Measurements from ENCODE around the gene COL25A1.
"Not testable (repeated sequence)": the region's sequence is repeated elsewhere in the genome, so short reads cannot be mapped to it uniquely, and the experiment has no call there.

The COL25A1 gene

DNA sequence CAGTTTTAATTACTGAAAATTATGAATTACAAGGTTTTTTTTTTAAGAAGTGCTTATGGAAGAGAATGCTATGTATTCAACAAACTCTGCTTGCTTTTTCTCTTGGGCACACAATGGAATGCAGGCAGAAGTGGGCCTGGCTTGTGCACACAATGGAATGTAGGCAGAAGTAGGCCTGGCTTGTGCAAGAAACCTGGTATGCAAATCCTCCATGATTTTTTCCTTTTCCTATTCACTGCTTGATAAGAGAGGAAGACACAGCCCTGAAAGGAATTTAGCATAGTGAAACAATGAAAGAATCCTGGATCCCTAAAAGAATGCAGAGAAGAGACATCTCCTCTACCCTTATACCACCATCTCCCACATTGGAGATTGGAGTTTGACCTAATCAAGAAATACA, 138.4 kb downstream of the COL25A1 start:
- no peak for DNase-seq

- no peak for DNase-seq
Measured at GRCh38 chr4:109163493-109163892, 139.0 kb downstream of the COL25A1 start.

GRCh38 chr4:109162759-109163158, 139.7 kb downstream of the COL25A1 start:
- no peak for DNase-seq

DNA sequence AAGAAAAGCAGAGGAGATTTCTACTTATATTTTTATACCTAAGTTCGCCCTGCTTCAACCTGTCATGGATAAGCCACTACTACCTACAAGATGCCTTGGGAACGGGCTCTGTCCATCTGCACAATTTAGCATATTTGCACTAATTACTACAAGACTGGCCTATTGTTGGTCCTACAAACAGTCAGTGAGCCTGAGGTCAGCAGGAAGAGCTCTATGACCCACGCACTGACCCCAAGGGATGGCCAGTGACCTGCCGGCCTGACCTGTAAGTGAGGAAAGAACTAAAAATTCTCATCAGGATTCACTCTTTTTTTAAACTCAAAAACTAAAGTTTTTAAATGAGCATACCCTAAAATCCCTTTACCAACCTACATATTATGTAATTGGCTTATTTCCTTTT, 142.0 kb downstream of the COL25A1 start:
- no peak for DNase-seq

- DNase-seq = no peak
Measured at GRCh38 chr4:109157696-109158095, 144.8 kb downstream of the COL25A1 start.

- DNase-seq = no peak
Measured at GRCh38 chr4:109157205-109157604, 145.3 kb downstream of the COL25A1 start.

GRCh38 chr4:109156356-109156755, 146.1 kb downstream of the COL25A1 start:
- DNase-seq = no peak

- DNase-seq = no peak
Measured at GRCh38 chr4:109155682-109156283, 146.7 kb downstream of the COL25A1 start.

DNA sequence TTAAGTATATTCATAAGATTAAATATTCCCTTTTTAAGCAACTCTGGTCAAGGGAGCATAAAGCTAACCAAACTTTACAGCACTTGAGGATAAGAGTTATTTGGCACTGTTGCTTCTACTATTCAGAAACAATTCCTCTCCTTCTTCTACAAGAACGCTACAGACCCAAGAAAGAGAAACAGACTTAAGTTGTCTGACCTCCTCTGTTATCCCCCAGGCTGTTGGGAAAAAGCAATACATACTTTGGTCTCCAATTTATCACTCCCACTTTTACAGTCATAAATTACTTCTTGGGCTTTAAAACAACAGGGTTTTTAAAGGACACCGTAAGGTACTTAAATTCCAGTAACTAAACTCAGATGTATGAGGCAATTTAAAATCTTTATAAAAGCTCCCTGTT, 147.4 kb downstream of the COL25A1 start:
- DNase-seq = no peak

DNA sequence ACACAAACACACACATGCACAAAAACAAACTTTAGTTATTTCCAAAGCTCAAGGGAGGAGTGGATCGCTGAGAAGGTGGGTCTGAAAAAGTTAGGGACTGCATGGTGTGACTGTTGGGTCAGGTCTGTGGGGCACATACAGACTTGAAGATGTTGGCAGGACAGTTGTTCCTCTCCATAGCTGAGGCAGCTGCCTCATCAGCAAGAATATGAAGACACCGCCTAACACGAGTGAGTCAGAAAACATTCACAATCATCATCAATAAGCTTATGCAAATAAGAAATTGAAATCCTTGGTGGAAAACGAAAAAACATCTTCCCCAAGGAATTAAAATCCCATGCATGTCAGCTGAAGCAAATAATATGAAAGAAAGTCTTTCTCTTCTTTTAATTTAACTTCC, 148.0 kb downstream of the COL25A1 start:
- DNase-seq = no peak

DNA sequence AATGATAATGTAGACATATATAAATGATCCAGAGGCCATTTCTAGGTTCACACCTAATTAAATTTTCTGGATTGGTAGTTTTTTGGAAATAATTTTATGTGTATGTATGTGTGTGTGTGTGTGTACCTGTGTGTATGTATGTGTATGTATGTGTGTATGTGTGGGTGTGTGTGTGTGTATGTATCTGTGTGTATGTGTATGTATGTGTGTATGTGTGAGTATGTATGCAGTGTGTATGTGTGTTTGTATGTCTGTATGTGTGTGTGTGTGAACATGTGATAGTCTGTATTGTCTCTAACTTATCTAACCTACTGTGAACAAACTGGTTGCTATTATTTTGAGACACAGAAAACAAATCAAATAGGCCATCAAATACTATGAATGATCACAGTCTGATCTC, 152.6 kb downstream of the COL25A1 start:
- no peak for DNase-seq

DNA sequence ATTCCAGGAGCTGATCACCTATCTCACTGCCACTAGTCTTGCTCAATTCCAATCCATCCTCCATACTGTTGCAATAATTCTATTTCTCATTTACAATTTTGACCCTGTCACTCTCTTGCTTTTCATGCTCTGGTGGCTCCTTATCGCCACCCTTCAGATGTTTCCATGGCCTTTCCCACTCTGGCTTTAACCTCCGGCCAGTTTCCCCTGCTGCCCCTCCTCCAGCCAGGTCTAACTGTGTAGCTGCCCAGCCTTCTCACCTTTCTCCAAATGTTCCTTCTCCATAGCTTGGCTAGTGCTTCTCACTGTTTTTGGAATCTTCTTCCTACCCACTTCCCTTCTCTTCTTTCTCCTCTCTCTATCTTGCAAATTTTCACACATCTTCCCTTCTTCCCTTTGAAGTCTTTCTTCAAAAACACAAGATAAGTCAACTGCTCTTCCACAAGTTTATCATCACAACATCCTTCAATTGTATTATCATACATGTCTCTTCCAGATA, 153.8 kb downstream of the COL25A1 start:
- no peak for DNase-seq

DNA sequence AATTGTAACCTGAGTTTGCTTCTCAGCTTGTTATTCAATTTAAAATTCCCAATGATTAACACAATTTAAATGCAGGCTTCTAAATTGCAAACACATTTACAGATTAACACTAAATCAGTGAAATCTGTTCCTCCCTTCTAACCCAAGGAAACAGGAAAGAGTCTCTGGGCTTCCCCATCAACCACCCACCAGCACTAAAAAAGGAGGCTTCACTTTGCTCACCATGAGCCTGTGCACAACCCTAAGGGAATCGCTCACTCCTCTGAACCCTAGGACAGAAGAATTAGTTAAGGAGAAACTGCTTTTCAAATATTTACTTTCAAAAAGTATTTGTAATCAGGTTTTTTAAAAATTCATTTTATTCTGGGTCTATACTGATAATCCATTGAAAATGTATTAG, 155.3 kb downstream of the COL25A1 start:
- DNase-seq = no peak

DNA sequence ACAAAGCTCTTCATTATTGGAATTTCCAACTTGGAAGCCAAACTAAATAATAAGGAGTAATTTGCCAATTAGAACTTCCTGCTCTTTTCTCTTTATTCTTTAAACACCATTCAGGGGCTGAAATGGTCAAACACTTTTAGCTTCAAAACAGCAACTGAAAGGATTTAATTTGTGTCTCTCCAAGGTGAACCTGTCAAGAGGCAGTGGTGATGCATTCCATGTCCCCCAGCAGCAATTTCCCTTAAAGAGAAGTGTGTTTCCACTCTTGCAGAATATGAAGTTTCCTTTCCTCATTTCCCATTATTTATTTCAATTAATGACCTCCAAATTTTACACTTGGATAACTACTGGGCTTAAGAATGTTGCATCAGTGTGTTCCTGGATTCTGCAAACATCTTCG, 156.0 kb downstream of the COL25A1 start:
- DNase-seq = no peak

DNA sequence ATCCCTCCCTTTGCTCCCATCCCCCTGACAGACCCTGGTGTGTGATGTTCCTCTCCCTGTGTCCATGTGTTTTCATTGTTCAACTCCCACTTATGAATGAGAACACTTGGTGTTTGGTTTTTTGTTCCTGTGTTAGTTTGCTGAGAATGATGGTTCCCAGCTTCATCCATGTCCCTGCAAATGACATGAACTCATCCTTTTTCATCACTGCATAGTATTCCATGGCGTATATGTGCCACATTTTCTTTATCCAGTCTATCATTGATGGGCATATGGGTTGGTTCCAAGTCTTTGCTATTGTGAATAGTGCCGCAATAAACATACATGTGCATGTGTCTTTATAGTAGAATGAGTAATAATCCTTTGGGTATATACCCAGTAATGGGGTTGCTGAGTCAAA, 164.3 kb downstream of the COL25A1 start:
- not testable (repeated sequence) for DNase-seq

GRCh38 chr4:109134921-109135320, 167.5 kb downstream of the COL25A1 start:
- no peak for DNase-seq

DNA sequence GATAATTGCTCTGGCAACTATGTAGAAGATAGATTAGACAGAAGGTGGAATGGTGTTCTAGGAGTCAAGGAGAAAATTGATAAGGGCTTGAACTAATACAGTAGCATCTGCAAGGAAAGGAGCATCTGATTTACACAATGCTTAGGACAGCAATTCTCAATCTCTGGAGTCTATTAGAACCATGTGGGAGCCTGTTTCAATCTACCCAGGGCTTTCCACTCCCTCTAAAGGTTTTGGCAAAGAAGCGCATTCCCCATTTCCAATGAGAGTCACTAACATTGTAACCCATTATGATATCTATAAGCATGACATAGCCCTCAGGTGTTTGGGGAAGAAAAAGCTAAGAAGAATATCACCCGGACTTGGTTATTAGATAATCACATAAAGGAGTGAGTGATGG, 168.2 kb downstream of the COL25A1 start:
- DNase-seq = no peak

DNA sequence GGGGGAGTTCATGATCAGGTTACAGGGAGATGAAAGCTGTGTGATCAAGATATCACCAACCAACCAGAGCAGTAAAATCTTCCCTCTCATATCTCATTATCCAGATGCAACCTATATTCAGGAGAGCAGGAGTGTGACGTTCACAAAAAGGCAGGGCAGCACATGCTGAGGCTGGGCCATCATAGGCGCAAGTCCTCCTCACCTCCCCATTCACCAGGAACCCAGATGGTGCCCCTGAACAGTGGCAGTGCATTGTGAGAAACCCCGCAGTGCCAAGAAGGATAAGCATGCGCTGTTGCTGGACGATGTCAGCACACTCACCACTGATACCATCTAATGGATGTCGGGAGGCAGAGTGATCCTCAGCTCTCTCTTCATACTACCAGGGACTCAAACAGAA, 170.9 kb downstream of the COL25A1 start:
- no peak for DNase-seq

- no peak for DNase-seq
Measured at GRCh38 chr4:109128589-109128988, 173.9 kb downstream of the COL25A1 start.

DNA sequence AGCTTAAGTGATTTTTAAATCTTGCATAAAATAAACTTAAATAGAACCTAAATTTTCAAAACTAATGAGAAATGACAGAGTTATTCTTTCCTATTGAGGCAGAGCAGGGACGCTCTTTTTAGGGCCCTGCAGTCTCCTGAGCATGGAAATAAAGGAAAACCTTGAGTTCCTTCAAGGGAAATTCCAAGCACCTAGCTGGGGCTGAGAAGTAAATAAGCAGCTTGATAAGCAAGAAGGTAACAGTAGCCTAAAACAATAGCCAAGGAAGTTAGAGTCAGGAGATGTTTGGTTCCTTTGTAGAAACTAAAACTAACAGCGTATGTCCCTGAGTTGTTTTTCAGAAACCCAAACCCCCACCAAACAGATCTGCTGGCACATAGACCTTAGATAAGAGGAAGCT, 174.6 kb downstream of the COL25A1 start:
- no peak for DNase-seq

- no peak for DNase-seq
Measured at GRCh38 chr4:109126856-109127255, 175.6 kb downstream of the COL25A1 start.

DNA sequence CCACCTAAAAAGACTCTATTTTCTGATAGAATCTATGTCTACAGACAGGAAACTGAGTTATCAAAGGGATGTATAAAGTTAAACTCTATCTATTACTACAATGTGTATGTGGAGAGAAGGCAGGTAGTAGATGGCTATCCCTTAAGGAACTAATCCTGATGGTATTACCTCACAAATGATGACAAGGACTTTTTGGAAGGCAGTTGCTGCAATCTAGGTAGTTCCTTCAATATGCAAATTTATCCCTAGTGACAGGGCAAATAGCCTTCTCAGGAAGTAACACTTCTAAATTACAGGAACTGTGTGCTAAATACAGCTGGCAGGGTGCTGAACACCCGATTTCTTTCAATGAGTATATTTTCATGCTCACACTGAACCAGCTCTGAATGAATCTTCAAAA, 177.4 kb downstream of the COL25A1 start:
- no peak for DNase-seq

- no peak for DNase-seq
Measured at GRCh38 chr4:109123951-109124350, 178.5 kb downstream of the COL25A1 start.

DNA sequence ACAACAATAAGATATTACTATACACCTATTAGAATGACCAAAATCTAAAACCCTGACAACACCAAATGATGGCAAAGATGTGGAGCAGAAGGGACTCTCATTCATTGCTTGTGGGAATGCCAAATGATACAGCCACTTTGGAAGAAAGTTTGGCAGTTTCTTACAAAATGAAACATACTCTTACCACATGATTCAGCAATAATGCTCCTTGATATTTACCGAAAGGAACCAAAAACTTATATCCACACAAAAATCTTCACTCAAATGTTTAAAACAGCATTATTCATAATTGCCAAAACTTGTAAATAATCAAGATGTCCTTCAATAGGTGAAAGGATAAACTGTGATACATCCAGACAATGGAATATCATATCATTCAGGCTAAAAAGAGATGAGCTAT, 180.9 kb downstream of the COL25A1 start:
- no peak for DNase-seq

- DNase-seq = no peak
Measured at GRCh38 chr4:109119852-109120251, 182.6 kb downstream of the COL25A1 start.

- DNase-seq = no peak
Measured at GRCh38 chr4:109118635-109119034, 183.8 kb downstream of the COL25A1 start.

Measured in left hindlimb (tissue), 1 donor.